HEK293 (cell line): ENCODE data around the gene MAS1.

Source experiments
- CTCF ChIA-PET: fragments of 350-600 bp; formaldehyde crosslinking; extraction: SDS; loops from one replicate; lab custom pipeline; 2021; ENCODE audit warnings: antibody characterized with exemption; lab: Yijun Ruan, JAX
- POLR2A ChIA-PET: fragments of 300-600 bp; formaldehyde crosslinking; extraction: SDS; loops from one replicate; lab custom pipeline; 2020; ENCODE audit warnings: antibody characterized with exemption, inconsistent platforms; lab: Yijun Ruan, JAX
- H3K27ac ChIP-seq: fragments of 200-500 bp; sonication (Bioruptor generic); 2 replicates; pipeline ENCODE4 v1.5.1; 2014; ENCODE audit warnings: low read depth, low read length, control low read depth, inconsistent platforms; ENCODE audit errors: extremely low read depth
- H3K36me3 ChIP-seq, 2 experiments: fragments of 200-500 bp in 1 of 2; sonication (Bioruptor generic) in 1 of 2; 1 replicate in 1 of 2; 2 replicates in 1 of 2; pipeline ENCODE4 v1.5.1; 2014 to 2017; ENCODE audit warnings: inconsistent platforms in 2 of 2, low read length in 2 of 2; ENCODE audit not compliant: control insufficient read depth in 2 of 2, insufficient read depth in 1 of 2
- H3K4me1 ChIP-seq: fragments of 200-500 bp; sonication (Bioruptor generic); 2 replicates; pipeline ENCODE4 v1.5.1; 2014; ENCODE audit warnings: mild to moderate bottlenecking, low read length, inconsistent platforms; ENCODE audit not compliant: control insufficient read depth, insufficient read depth
- H3K4me3 ChIP-seq: 2 replicates; pipeline ENCODE4 v1.5.1; 2011; ENCODE audit warnings: low read depth, mild to moderate bottlenecking, control low read depth, low read length, moderate library complexity
- H3K9me3 ChIP-seq: fragments of 200-500 bp; sonication (Bioruptor generic); 2 replicates; pipeline ENCODE4 v1.5.1; 2014; ENCODE audit warnings: low read depth, low read length, inconsistent platforms; ENCODE audit not compliant: control insufficient read depth, insufficient read depth
- AEBP2 ChIP-seq: fragments of 450-650 bp; formaldehyde crosslinking; IDR thresholded peaks from 2 replicates; pipeline ENCODE4 v1.5.1; 2016; ENCODE audit warnings: missing biosample characterization, missing genetic modification characterization, borderline replicate concordance
- ATF2 ChIP-seq: fragments of 450-650 bp; formaldehyde crosslinking; IDR thresholded peaks from 2 replicates; pipeline ENCODE4 v1.5.1; 2016; ENCODE audit warnings: missing biosample characterization, missing genetic modification characterization, low read depth
- HOXD13 ChIP-seq: sonication (generic); formaldehyde crosslinking; IDR thresholded peaks from 2 replicates; pipeline ENCODE4 v1.8.0; 2022; ENCODE audit warnings: missing genetic modification reagents, borderline replicate concordance
- ZBTB7A ChIP-seq: fragments of 450-650 bp; formaldehyde crosslinking; IDR thresholded peaks from 2 replicates; pipeline ENCODE4 v1.5.1; 2016; ENCODE audit warnings: low read depth, missing biosample characterization, missing genetic modification characterization
- ZNF121 ChIP-seq: fragments of 450-650 bp; formaldehyde crosslinking; IDR thresholded peaks from 2 replicates; pipeline ENCODE4 v1.5.1; 2016; ENCODE audit warnings: missing biosample characterization, missing genetic modification characterization
- ZNF148 ChIP-seq: fragments of 450-650 bp; formaldehyde crosslinking; IDR thresholded peaks from 2 replicates; pipeline ENCODE4 v1.5.0; 2017; ENCODE audit warnings: missing biosample characterization, missing genetic modification characterization, borderline replicate concordance
- ZNF239 ChIP-seq: fragments of 450-650 bp; formaldehyde crosslinking; IDR thresholded peaks from 2 replicates; pipeline ENCODE4 v1.5.1; 2016; ENCODE audit warnings: missing biosample characterization, missing genetic modification characterization
- ZNF24 ChIP-seq: fragments of 450-650 bp; formaldehyde crosslinking; IDR thresholded peaks from 2 replicates; pipeline ENCODE4 v1.5.1; 2016; ENCODE audit warnings: missing biosample characterization, missing genetic modification characterization
- ZNF311 ChIP-seq: fragments of 450-650 bp; formaldehyde crosslinking; IDR thresholded peaks from 2 replicates; pipeline ENCODE4 v1.5.1; 2017; ENCODE audit warnings: missing biosample characterization, missing genetic modification characterization, borderline replicate concordance
- ZNF37A ChIP-seq: fragments of 450-650 bp; IDR thresholded peaks from 2 replicates; pipeline ENCODE4 v1.5.1; 2018; ENCODE audit warnings: missing biosample characterization, missing genetic modification characterization
- ZNF394 ChIP-seq: fragments of 450-650 bp; formaldehyde crosslinking; IDR thresholded peaks from 2 replicates; pipeline ENCODE4 v1.5.1; 2016; ENCODE audit warnings: missing biosample characterization, missing genetic modification characterization, mild to moderate bottlenecking, moderate library complexity, borderline replicate concordance
- ZNF398 ChIP-seq: fragments of 450-650 bp; formaldehyde crosslinking; IDR thresholded peaks from 2 replicates; pipeline ENCODE4 v1.5.1; 2017; ENCODE audit warnings: missing biosample characterization, missing genetic modification characterization
- ZNF449 ChIP-seq: fragments of 450-650 bp; formaldehyde crosslinking; IDR thresholded peaks from 2 replicates; pipeline ENCODE4 v1.5.1; 2017; ENCODE audit warnings: missing biosample characterization, mild to moderate bottlenecking, missing genetic modification characterization, moderate library complexity
- ZNF530 ChIP-seq: fragments of 450-650 bp; formaldehyde crosslinking; IDR thresholded peaks from 2 replicates; pipeline ENCODE4 v1.5.1; 2016; ENCODE audit warnings: low read depth, missing biosample characterization, missing genetic modification characterization
- ZNF548 ChIP-seq: fragments of 450-650 bp; formaldehyde crosslinking; IDR thresholded peaks from 2 replicates; pipeline ENCODE4 v1.5.1; 2016; ENCODE audit warnings: missing biosample characterization, missing genetic modification characterization
- ZNF561 ChIP-seq: fragments of 450-650 bp; IDR thresholded peaks from 2 replicates; pipeline ENCODE4 v1.5.1; 2018; ENCODE audit warnings: missing biosample characterization, missing genetic modification characterization, borderline replicate concordance
- ZNF610 ChIP-seq: fragments of 450-650 bp; formaldehyde crosslinking; IDR thresholded peaks from 2 replicates; pipeline ENCODE4 v1.5.1; 2016; ENCODE audit warnings: missing biosample characterization, missing genetic modification characterization, borderline replicate concordance
- ZNF645 ChIP-seq: fragments of 450-650 bp; formaldehyde crosslinking; IDR thresholded peaks from 2 replicates; pipeline ENCODE4; 2016; ENCODE audit warnings: missing biosample characterization, missing genetic modification characterization
- ZNF76 ChIP-seq: fragments of 450-650 bp; formaldehyde crosslinking; IDR thresholded peaks from 2 replicates; pipeline ENCODE4; 2016; ENCODE audit warnings: low read depth, missing biosample characterization, missing genetic modification characterization, borderline replicate concordance
- ZNF777 ChIP-seq: fragments of 450-650 bp; formaldehyde crosslinking; IDR thresholded peaks from 2 replicates; pipeline ENCODE4 v1.5.1; 2017; ENCODE audit warnings: missing biosample characterization, missing genetic modification characterization, borderline replicate concordance

The MAS1 gene

GRCh38 chr6:159904497-159904911 is 13.7 kb downstream of the MAS1 start (continued):
- TF ChIP-seq ZNF398 (tag by site-specific recombination) (no peak), ZNF311 (tag by site-specific recombination) (no peak), ZNF777 (tag by site-specific recombination) (no peak), ZBTB7A (no peak), ATF2 (tag by site-specific recombination) (no peak), ZNF148 (tag by site-specific recombination) (no peak), HOXD13 (no peak), ZNF24 (tag by site-specific recombination) (no peak), ZNF449 (no peak)

GRCh38 chr6:159906400-159906799 is 15.6 kb downstream of the MAS1 start:
- H3K27ac ChIP-seq: no peak overlapping the region
- no peaks in the 10 kb centered on the region for H3K4me1 ChIP-seq
- POLR2A ChIA-PET: no interaction called here
- no peaks in the 10 kb centered on the region for H3K36me3 ChIP-seq
- CTCF ChIA-PET: no interaction called here
- no peak overlapping the region for H3K4me3 ChIP-seq
- no peaks in the 10 kb centered on the region for H3K9me3 ChIP-seq
- TF ChIP-seq ZNF645 (tag by site-specific recombination) (no peak), ZNF37A (no peak), ZNF121 (tag by site-specific recombination) (no peak), ZNF530 (tag by site-specific recombination) (no peak), ZNF610 (tag by site-specific recombination) (no peak), ZNF394 (tag by site-specific recombination) (no peak), ZNF239 (tag by site-specific recombination) (no peak), ZNF76 (tag by site-specific recombination) (no peak), AEBP2 (tag by site-specific recombination) (no peak), ZNF398 (tag by site-specific recombination) (no peak), ZNF548 (tag by site-specific recombination) (no peak), ZNF561 (no peak)
